GM12875 (cell line): ENCODE results near the gene MN1.

Experiments used
- H3K4me3 ChIP-seq: one replicate; pipeline ENCODE4 v1.5.1; 2011; ENCODE audit warnings: low read depth, low read length, control low read depth
- CTCF ChIP-seq: IDR thresholded peaks from 2 replicates; pipeline ENCODE4 v1.5.1; 2011; ENCODE audit warnings: low read depth, mild to moderate bottlenecking, control low read depth, inconsistent platforms, low read length, moderate library complexity, borderline replicate concordance; ENCODE audit not compliant: insufficient read depth

The MN1 gene

DNA sequence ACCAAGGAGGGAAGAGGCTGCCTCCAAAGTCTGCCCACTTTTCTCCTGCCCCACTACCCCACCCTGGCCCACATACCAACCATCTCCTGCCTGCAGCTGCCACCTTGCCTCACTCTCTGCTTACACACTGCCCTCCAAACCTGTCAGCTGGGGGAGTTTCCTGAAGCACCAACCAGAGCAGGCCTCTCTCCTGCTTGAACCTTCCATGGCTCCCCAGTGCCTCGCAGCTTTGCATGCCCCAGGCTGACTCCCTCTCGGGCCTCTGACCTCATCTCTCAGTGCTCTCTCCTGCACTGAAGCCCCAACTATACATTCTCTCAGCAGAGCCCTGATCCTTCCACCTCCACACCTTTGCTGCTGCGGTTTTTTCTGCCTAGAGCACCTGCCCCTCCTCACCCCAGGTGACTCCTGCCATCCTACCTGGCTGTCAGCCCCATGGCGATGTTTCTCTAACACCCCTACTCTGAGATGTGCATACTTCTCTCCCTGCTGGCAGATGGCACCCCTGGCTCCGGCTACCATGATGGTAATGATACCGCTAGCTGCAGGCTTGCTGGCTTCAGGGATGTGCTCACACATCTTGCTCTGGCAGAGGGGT lies 43.5 kb downstream of the MN1 start:
- TF ChIP-seq CTCF, result no peak

GRCh38 chr22:27756212-27756660 lies 45.3 kb downstream of the MN1 start:
- no peak for TF ChIP-seq CTCF

More for the DNA sequence above, 43.5 kb downstream of the MN1 start:
- no peak overlapping the region for H3K4me3 ChIP-seq

GRCh38 chr22:27755521-27756211 lies 45.9 kb downstream of the MN1 start:
- no peak for TF ChIP-seq CTCF

More at GRCh38 chr22:27756212-27756660, 45.3 kb downstream of the MN1 start:
- no peak overlapping the region for H3K4me3 ChIP-seq

GRCh38 chr22:27754888-27755480 lies 46.6 kb downstream of the MN1 start:
- TF ChIP-seq CTCF, result no peak
- H3K4me3 ChIP-seq, result no peak overlapping the region

More at GRCh38 chr22:27755521-27756211, 45.9 kb downstream of the MN1 start:
- no peak overlapping the region for H3K4me3 ChIP-seq

GRCh38 chr22:27754247-27754887 lies 47.2 kb downstream of the MN1 start:
- no peak overlapping the region for H3K4me3 ChIP-seq
- no peak for TF ChIP-seq CTCF

- no peak overlapping the region for H3K4me3 ChIP-seq
- no peak for TF ChIP-seq CTCF
Measured at GRCh38 chr22:27752771-27753170, 48.8 kb downstream of the MN1 start.
